Tibial nerve (tissue), 4 donors: ENCODE results near the gene CAD. TPM values are rescaled to one million over a fixed set of nuclear protein-coding genes. Genes with fewer than 3 reads are reported as not detected.

ENCODE experiments used
- DNase-seq, 2 donors: peaks; one replicate each; pipeline ENCODE4 v3.0.0-alpha.2; 2019; ENCODE audit warnings: low spot score in 2 of 2
- H3K27ac ChIP-seq, 4 donors: fragments of 200-600 bp; sonication (generic) in 3 of 4; one replicate each; pipeline ENCODE4 v1.5.1; 2017 to 2019; ENCODE audit warnings: mild to moderate bottlenecking in 1 of 4
- H3K27me3 ChIP-seq, 2 donors: fragments of 200-600 bp; sonication (generic) in 1 of 2; one replicate each; pipeline versions ENCODE4 v1.5.1 to v1.6.0; 2017 to 2019
- H3K36me3 ChIP-seq, 3 donors: fragments of 200-600 bp; sonication (generic); one replicate each; pipeline ENCODE4 v1.5.1; 2018 to 2019
- H3K4me1 ChIP-seq, 4 donors: fragments of 200-600 bp; sonication (generic) in 3 of 4; one replicate each; pipeline ENCODE4 v1.5.1; 2017 to 2019
- H3K4me3 ChIP-seq, 4 donors: fragments of 200-600 bp; sonication (generic) in 3 of 4; one replicate each; pipeline ENCODE4 v1.5.1; 2017 to 2019; ENCODE audit warnings: mild to moderate bottlenecking in 1 of 4, moderate library complexity in 1 of 4
- H3K9me3 ChIP-seq, 4 donors: fragments of 200-600 bp; sonication (generic) in 3 of 4; one replicate each; pipeline ENCODE4 v1.5.1; 2017 to 2019
- EP300 ChIP-seq, 2 donors: sonication (generic); formaldehyde crosslinking; IDR thresholded peaks; one replicate each; pipeline ENCODE4 v1.6.1; 2017; ENCODE audit warnings: antibody characterized with exemption in 2 of 2, mild to moderate bottlenecking in 1 of 2
- POLR2A ChIP-seq, 2 donors: fragments of 450-650 bp; IDR thresholded peaks; one replicate each; pipeline ENCODE4 v1.6.1; 2017; ENCODE audit warnings: antibody characterized with exemption in 2 of 2, mild to moderate bottlenecking in 2 of 2, moderate library complexity in 2 of 2
- WGBS, 2 donors: methylation state at CpG; one replicate each; pipeline ENCODE4 v1.1.5; 2018; 5-methylcytosine and 5-hydroxymethylcytosine counted together
- total RNA-seq, 4 donors: library from RNA; depleted of rRNA; stranded (reverse); fragments of >200 nt; gene quantifications; one replicate each; pipeline ENCODE4 v1.1.0, GENCODE V29; 2016
- TF ChIP-seq, protein P1 (sequence below), 5 experiments: fragments of 200-600 bp in 3 of 5; fragments of 450-650 bp in 2 of 5; sonication (generic) in 3 of 5; IDR thresholded peaks; one replicate each; pipeline ENCODE4 v1.5.1; 2016 to 2019; ENCODE audit warnings: antibody characterized with exemption in 5 of 5, mild to moderate bottlenecking in 3 of 5, moderate library complexity in 2 of 5

The CAD gene
- total RNA-seq, 4 donors from 2014 or later: 18.6 to 69.6 (median 32.9) TPM

DNA sequence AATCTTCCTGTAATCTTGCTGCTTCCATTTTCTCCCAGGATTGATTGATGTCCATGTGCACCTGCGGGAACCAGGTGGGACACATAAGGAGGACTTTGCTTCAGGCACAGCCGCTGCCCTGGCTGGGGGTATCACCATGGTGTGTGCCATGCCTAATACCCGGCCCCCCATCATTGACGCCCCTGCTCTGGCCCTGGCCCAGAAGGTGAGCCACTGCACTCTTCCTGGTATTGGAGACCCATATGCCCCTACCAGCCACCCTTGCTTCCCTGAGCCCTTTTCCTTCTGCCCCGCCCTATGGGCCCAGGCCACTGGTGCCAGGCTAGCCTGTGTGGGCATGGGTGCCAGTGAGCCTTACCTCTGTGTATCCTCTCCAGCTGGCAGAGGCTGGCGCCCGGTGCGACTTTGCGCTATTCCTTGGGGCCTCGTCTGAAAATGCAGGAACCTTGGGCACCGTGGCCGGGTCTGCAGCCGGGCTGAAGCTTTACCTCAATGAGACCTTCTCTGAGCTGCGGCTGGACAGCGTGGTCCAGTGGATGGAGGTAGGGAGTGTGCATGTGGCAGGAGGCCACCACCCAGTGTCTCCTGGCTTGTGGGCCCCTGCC is 20.3 kb downstream of the CAD start:
- TF ChIP-seq, protein P1, sequence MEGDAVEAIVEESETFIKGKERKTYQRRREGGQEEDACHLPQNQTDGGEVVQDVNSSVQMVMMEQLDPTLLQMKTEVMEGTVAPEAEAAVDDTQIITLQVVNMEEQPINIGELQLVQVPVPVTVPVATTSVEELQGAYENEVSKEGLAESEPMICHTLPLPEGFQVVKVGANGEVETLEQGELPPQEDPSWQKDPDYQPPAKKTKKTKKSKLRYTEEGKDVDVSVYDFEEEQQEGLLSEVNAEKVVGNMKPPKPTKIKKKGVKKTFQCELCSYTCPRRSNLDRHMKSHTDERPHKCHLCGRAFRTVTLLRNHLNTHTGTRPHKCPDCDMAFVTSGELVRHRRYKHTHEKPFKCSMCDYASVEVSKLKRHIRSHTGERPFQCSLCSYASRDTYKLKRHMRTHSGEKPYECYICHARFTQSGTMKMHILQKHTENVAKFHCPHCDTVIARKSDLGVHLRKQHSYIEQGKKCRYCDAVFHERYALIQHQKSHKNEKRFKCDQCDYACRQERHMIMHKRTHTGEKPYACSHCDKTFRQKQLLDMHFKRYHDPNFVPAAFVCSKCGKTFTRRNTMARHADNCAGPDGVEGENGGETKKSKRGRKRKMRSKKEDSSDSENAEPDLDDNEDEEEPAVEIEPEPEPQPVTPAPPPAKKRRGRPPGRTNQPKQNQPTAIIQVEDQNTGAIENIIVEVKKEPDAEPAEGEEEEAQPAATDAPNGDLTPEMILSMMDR (IDR thresholded peaks at IDR 0.05): no peak
- no peak for TF ChIP-seq POLR2A (IDR thresholded peaks at IDR 0.05)
- no peak for TF ChIP-seq EP300 (IDR thresholded peaks at IDR 0.05)
- DNase-seq: no peak
- H3K36me3 ChIP-seq: peaks cover 6 to 100% (median 54%) of the 10 kb centered on the region in 3 donors
- no peak overlapping the region for H3K4me3 ChIP-seq
- H3K27me3 ChIP-seq: no peaks in the 10 kb centered on the region
- no peaks in the 10 kb centered on the region for H3K4me1 ChIP-seq
- WGBS, 2 donors: 93 to 97% methylated on average over 15 of the region's 15 CpGs
- H3K9me3 ChIP-seq: no peaks in the 10 kb centered on the region
- no peak overlapping the region for H3K27ac ChIP-seq

DNA sequence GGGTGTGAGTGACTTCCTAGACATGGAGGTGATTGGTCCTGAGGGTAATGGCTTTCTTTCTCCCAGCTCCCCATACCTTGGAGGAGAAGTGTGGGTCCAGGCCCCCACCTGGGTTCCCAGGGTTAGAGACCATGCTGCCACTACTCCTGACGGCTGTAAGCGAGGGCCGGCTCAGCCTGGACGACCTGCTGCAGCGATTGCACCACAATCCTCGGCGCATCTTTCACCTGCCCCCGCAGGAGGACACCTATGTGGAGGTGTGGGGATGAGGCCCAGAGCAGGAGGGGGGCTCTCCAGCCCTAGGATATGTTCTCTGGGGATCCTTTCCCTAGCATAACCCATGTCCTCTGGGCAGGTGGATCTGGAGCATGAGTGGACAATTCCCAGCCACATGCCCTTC is 21.8 kb downstream of the CAD start:
- TF ChIP-seq, protein P1 (IDR thresholded peaks at IDR 0.05): no peak
- TF ChIP-seq EP300 (IDR thresholded peaks at IDR 0.05) (no peak), POLR2A (IDR thresholded peaks at IDR 0.05) (no peak)
- no peaks in the 10 kb centered on the region for H3K4me1 ChIP-seq
- H3K9me3 ChIP-seq: no peaks in the 10 kb centered on the region
- no peak for DNase-seq
- no peak overlapping the region for H3K27ac ChIP-seq
- peaks cover 6 to 100% (median 47%) of the 10 kb centered on the region in 3 donors for H3K36me3 ChIP-seq
- H3K27me3 ChIP-seq: no peaks in the 10 kb centered on the region
- H3K4me3 ChIP-seq: no peak overlapping the region
- 99% methylated on average over 8 of the region's 8 CpGs; no CpG with 5 or more reads in 1 of the 2 donors for whole genome bisulfite sequencing, 2 donors

DNA sequence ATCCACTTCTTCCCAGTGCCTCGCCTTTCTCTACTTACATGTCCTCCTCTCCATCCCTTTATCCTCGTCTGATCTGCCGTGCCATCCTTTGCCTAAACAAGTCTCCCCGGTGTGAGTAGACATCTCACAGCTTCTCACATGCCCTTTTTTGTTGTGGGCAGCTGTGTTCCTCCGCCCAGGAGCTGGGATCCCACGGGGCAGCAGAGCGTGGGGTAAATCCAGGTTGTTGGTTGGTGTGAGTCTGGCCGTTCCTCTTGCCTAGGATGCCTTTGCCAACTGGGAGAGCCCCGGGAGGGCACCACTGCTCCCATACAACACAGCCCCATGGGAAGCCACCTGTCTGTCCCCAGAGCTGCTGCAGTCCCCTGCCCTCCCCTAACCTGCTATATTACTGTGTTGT is 23.2 kb downstream of the CAD start:
- Histone ChIP-seq H3K4me1 (no peaks in the 10 kb centered on the region), H3K4me3 (no peak overlapping the region), H3K27ac (no peak overlapping the region), H3K9me3 (no peaks in the 10 kb centered on the region), H3K36me3 (peaks cover 6 to 93% (median 43%) of the 10 kb centered on the region in 3 donors), H3K27me3 (no peaks in the 10 kb centered on the region)
- TF ChIP-seq, protein P1 (IDR thresholded peaks at IDR 0.05): no peak
- TF ChIP-seq EP300 (IDR thresholded peaks at IDR 0.05) (no peak), POLR2A (IDR thresholded peaks at IDR 0.05) (no peak)
- 90 to 91% methylated on average over 9 of the region's 9 CpGs for WGBS, 2 donors
- DNase-seq: no peak

DNA sequence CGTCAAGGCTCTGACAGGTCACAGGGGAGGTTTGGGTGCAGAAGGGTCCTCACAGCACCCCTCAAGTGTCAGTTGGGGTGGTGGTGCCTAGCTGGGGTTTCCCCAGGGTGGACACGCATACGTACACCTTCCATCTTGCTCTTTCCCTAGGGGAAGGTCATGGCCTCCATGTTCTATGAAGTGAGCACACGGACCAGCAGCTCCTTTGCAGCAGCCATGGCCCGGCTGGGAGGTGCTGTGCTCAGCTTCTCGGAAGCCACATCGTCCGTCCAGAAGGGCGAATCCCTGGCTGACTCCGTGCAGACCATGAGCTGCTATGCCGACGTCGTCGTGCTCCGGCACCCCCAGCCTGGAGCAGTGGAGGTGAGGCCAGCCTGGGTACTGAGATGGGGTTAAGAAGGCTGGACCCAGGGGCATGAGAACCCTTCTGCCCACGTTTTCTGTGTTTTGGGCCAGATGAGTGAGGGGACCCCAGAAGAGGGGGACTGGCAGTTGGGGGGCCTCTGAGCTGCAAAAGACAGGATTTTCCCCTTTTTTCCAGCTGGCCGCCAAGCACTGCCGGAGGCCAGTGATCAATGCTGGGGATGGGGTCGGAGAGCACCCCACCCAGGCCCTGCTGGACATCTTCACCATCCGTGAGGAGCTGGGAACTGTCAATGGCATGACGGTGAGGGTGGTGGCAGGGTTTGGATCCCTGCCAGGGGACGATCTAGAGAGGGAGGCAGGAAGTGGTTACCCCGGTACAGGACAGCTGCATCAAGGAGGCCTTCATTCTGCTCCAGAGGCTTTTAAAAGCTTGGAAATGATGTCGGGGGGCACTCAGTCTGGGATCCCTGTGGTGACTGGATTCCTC is 24.8 kb downstream of the CAD start:
- no peaks in the 10 kb centered on the region for H3K9me3 ChIP-seq
- no peak for DNase-seq
- TF ChIP-seq EP300 (IDR thresholded peaks at IDR 0.05): no peak
- TF ChIP-seq, protein P1 (IDR thresholded peaks at IDR 0.05): no peak
- TF ChIP-seq POLR2A (IDR thresholded peaks at IDR 0.05): no peak
- 80 to 84% methylated on average over 23 to 24 of the region's 24 CpGs for WGBS, 2 donors
- no peak overlapping the region for H3K27ac ChIP-seq
- no peaks in the 10 kb centered on the region for H3K4me1 ChIP-seq
- H3K27me3 ChIP-seq: no peaks in the 10 kb centered on the region
- H3K4me3 ChIP-seq: no peak overlapping the region
- H3K36me3 ChIP-seq: peaks cover 6 to 77% (median 35%) of the 10 kb centered on the region in 3 donors

DNA sequence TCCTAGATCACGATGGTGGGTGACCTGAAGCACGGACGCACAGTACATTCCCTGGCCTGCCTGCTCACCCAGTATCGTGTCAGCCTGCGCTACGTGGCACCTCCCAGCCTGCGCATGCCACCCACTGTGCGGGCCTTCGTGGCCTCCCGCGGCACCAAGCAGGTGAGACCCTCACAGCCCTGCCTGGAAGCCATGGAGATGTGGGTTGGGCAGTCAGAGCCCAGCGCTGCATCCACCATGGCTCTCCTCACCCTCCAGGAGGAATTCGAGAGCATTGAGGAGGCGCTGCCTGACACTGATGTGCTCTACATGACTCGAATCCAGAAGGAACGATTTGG is 25.4 kb downstream of the CAD start:
- no peak for DNase-seq
- H3K4me3 ChIP-seq: no peak overlapping the region
- no peak overlapping the region for H3K27ac ChIP-seq
- H3K27me3 ChIP-seq: no peaks in the 10 kb centered on the region
- TF ChIP-seq EP300 (IDR thresholded peaks at IDR 0.05): no peak
- no peak for TF ChIP-seq POLR2A (IDR thresholded peaks at IDR 0.05)
- TF ChIP-seq, protein P1 (IDR thresholded peaks at IDR 0.05): no peak
- no peaks in the 10 kb centered on the region for H3K4me1 ChIP-seq
- H3K9me3 ChIP-seq: no peaks in the 10 kb centered on the region
- H3K36me3 ChIP-seq: peaks cover 6 to 71% (median 29%) of the 10 kb centered on the region in 3 donors
- 95 to 97% methylated on average over 16 of the region's 16 CpGs for WGBS, 2 donors
